HepG2 (cell line): ENCODE results near the gene WNK2. TPM values are rescaled to one million over a fixed set of nuclear protein-coding genes. Genes with fewer than 3 reads are reported as not detected.

Experiments
- ATAC-seq: fragments of 200-7000 bp; cut with Tn5 transposase; 3 replicates; pipeline ENCODE4 v1.9.1; 2020; ENCODE audit warnings: mild to moderate bottlenecking, moderate library complexity
- BruUV-seq: library from RNA; stranded (reverse); fragments of 400-500 nt; replicated peaks from 2 replicates; lab custom pipeline; 2021; lab: Mats Ljungman, UMichigan
- CTCF ChIA-PET: fragments of 300-600 bp; formaldehyde crosslinking; extraction: SDS; loops from one replicate; lab custom pipeline; 2021; ENCODE audit warnings: low total read pairs, inconsistent platforms, low intra/inter-chr PET ratio; lab: Yijun Ruan, JAX
- POLR2A ChIA-PET: fragments of 350-600 bp; sonication (Branson Sonifier 250); formaldehyde crosslinking; loops from one replicate; lab custom pipeline; 2020; ENCODE audit warnings: antibody characterized with exemption, inconsistent platforms; lab: Yijun Ruan, JAX
- DNase-seq: peaks from one replicate; pipeline ENCODE4 v3.0.0-alpha.2; 2015; ENCODE audit warnings: low spot score
- FAIRE-seq: peaks from 3 replicates; lab custom pipeline; 2011; peaks lifted over from hg19 to GRCh38; lab: Jason Lieb, UNC
- H2AFZ ChIP-seq: one replicate; pipeline ENCODE4 v1.6.1; 2011; ENCODE audit warnings: low read length, inconsistent platforms
- H3K27ac ChIP-seq: fragments of 300-600 bp; 3 replicates; pipeline ENCODE4 v1.8.0; 2011; ENCODE audit warnings: mixed run types, mild to moderate bottlenecking, mixed read lengths, low read length, inconsistent platforms; ENCODE audit not compliant: insufficient read depth; ENCODE audit errors: extremely low read length
- H3K27me3 ChIP-seq, 2 experiments: fragments of 200-600 bp in 1 of 2; 2 replicates in 1 of 2; 3 replicates in 1 of 2; pipeline versions ENCODE4 v1.6.0 to v1.8.0; 2011; ENCODE audit warnings: low read length in 2 of 2, mild to moderate bottlenecking in 2 of 2, moderate library complexity in 2 of 2, inconsistent platforms in 1 of 2; ENCODE audit not compliant: insufficient read depth in 2 of 2, control insufficient read depth in 1 of 2
- H3K36me3 ChIP-seq, 2 experiments: fragments of 200-600 bp in 1 of 2; replicated peaks in 1 of 2; 2 replicates in 1 of 2; 3 replicates in 1 of 2; pipeline versions ENCODE4 v1.5.1 to v1.8.0; 2011; ENCODE audit warnings: low read length in 2 of 2, inconsistent platforms in 1 of 2; ENCODE audit not compliant: insufficient read depth in 2 of 2, control insufficient read depth in 1 of 2
- H3K4me1 ChIP-seq: 2 replicates; pipeline ENCODE4 v1.5.1; 2012; ENCODE audit warnings: low read length, inconsistent platforms; ENCODE audit not compliant: insufficient read depth
- H3K4me2 ChIP-seq: 2 replicates; pipeline ENCODE4 v1.6.0; 2011; ENCODE audit warnings: low read depth, low read length, inconsistent platforms
- H3K4me3 ChIP-seq, 3 experiments: fragments of 200-600 bp in 1 of 3; sonication (generic), shearing (Covaris generic) in 1 of 3; replicated peaks in 1 of 3; 2 replicates each; pipeline ENCODE4 v1.5.1; 2011 to 2016; ENCODE audit warnings: low read length in 3 of 3, inconsistent platforms in 2 of 3, low read depth in 2 of 3, mild to moderate bottlenecking in 2 of 3, control low read depth in 1 of 3, mixed read lengths in 1 of 3; ENCODE audit not compliant: insufficient read depth in 1 of 3
- H3K79me2 ChIP-seq: one replicate; pipeline ENCODE4 v1.6.1; 2011; ENCODE audit warnings: low read length, inconsistent platforms; ENCODE audit not compliant: insufficient read depth
- H3K9ac ChIP-seq: 2 replicates; pipeline ENCODE4 v1.6.0; 2011; ENCODE audit warnings: mild to moderate bottlenecking, low read depth, low read length, inconsistent platforms; ENCODE audit not compliant: insufficient read depth
- H3K9me3 ChIP-seq: 2 replicates; pipeline ENCODE4 v1.5.1; 2012; ENCODE audit warnings: mild to moderate bottlenecking, low read length
- H4K20me1 ChIP-seq: 2 replicates; pipeline ENCODE4 v1.6.0; 2011; ENCODE audit warnings: inconsistent platforms, mild to moderate bottlenecking, low read length, moderate library complexity; ENCODE audit not compliant: insufficient read depth
- BCLAF1 ChIP-seq: fragments of 450-650 bp; IDR thresholded peaks from 2 replicates; pipeline ENCODE4 v1.6.1; 2017; ENCODE audit warnings: mild to moderate bottlenecking
- BORCS8-MEF2B ChIP-seq: sonication (generic); formaldehyde crosslinking; IDR thresholded peaks from 2 replicates; pipeline ENCODE4 v1.8.0; 2022; ENCODE audit warnings: mild to moderate bottlenecking, missing genetic modification reagents
- GABPB1 ChIP-seq: IDR thresholded peaks from 2 replicates; pipeline ENCODE4 v1.6.1; 2016; ENCODE audit warnings: mild to moderate bottlenecking, missing genetic modification reagents, moderate library complexity, missing compliant biosample characterization
- GZF1 ChIP-seq: sonication (generic); formaldehyde crosslinking; IDR thresholded peaks from 2 replicates; pipeline ENCODE4 v1.5.1; 2020; ENCODE audit warnings: mild to moderate bottlenecking, missing genetic modification reagents
- HOXA5 ChIP-seq: sonication (generic); formaldehyde crosslinking; IDR thresholded peaks from 2 replicates; pipeline ENCODE4 v1.4.0; 2020; ENCODE audit warnings: missing genetic modification reagents
- HOXA9 ChIP-seq: sonication (generic); formaldehyde crosslinking; IDR thresholded peaks from 2 replicates; pipeline ENCODE4 v1.8.1; 2022; ENCODE audit warnings: missing genetic modification reagents, mild to moderate bottlenecking, moderate library complexity, borderline replicate concordance
- JUND ChIP-seq: sonication (generic); formaldehyde crosslinking; IDR thresholded peaks from 2 replicates; pipeline ENCODE4 v1.8.0; 2022; ENCODE audit warnings: mild to moderate bottlenecking, missing genetic modification reagents
- KDM3A ChIP-seq: IDR thresholded peaks from 2 replicates; pipeline ENCODE4 v1.6.1; 2018; ENCODE audit warnings: low read depth, missing compliant biosample characterization
- TOE1 ChIP-seq: sonication (generic); formaldehyde crosslinking; IDR thresholded peaks from 2 replicates; pipeline ENCODE4 v1.4.0; 2020; ENCODE audit warnings: mild to moderate bottlenecking, missing genetic modification reagents
- ZBTB20 ChIP-seq: sonication (generic); formaldehyde crosslinking; IDR thresholded peaks from 2 replicates; pipeline ENCODE4 v1.8.1; 2023; ENCODE audit warnings: missing genetic modification reagents, low read depth, mild to moderate bottlenecking, borderline replicate concordance
- ZNF235 ChIP-seq: sonication (generic); formaldehyde crosslinking; IDR thresholded peaks from 2 replicates; pipeline ENCODE4 v1.8.1; 2023; ENCODE audit warnings: mild to moderate bottlenecking, missing genetic modification reagents, borderline replicate concordance
- ZNF335 ChIP-seq: sonication (generic); formaldehyde crosslinking; IDR thresholded peaks from 2 replicates; pipeline ENCODE4 v1.4.0; 2020; ENCODE audit warnings: missing genetic modification reagents
- WGBS: methylation state at CpG from one replicate; pipeline ENCODE4 v1.1.6; 2017; ENCODE audit warnings: low lambda C conversion rate; 5-methylcytosine and 5-hydroxymethylcytosine counted together
- in situ Hi-C: cut with HindIII; loops from 2 replicates; pipeline ENCODE4 v1.10.0; 2017; ENCODE audit warnings: low pct_unique_long_range_greater_than_20kb; ENCODE audit not compliant: extremely low pct_ligation_motif_present
- intact Hi-C: fragments of 100-400 bp; cut with micrococcal nuclease; formaldehyde crosslinking; loops from one replicate; pipeline ENCODE4 v1.10.0; 2022; ENCODE audit not compliant: unreplicated experiment
- polyA plus RNA-seq, 8 experiments: library from polyadenylated mRNA; depleted of rRNA in 3 of 8; stranded (reverse) in 7 of 8; unstranded in 1 of 8; fragments of >200 nt; fragmentation: Illumina TruSeq in 4 of 8; extraction: Trizol in 4 of 8; gene quantifications; 2 replicates each; pipeline versions ENCODE4 v1.2.1 to v1.2.3, GENCODE V29; 2011 to 2016; ENCODE audit warnings: low read depth in 4 of 8, missing spikeins in 1 of 8, mixed read lengths in 1 of 8; ENCODE audit not compliant: insufficient read depth in 1 of 8
- total RNA-seq, 5 experiments: library from RNA; depleted of rRNA; stranded (reverse); fragments of >200 nt; fragmentation: Illumina TruSeq; extraction: Trizol; gene quantifications; 2 replicates each; pipeline ENCODE4 v1.2.3, GENCODE V29; 2016; ENCODE audit warnings: low read depth in 1 of 5

WNK2 gene
- total and polyA plus RNA-seq, 2 of the 13 experiments (the other 11 are each of a cell fraction or from before 2014, with no cell fraction given) = 10.5 to 12.0 TPM

DNA sequence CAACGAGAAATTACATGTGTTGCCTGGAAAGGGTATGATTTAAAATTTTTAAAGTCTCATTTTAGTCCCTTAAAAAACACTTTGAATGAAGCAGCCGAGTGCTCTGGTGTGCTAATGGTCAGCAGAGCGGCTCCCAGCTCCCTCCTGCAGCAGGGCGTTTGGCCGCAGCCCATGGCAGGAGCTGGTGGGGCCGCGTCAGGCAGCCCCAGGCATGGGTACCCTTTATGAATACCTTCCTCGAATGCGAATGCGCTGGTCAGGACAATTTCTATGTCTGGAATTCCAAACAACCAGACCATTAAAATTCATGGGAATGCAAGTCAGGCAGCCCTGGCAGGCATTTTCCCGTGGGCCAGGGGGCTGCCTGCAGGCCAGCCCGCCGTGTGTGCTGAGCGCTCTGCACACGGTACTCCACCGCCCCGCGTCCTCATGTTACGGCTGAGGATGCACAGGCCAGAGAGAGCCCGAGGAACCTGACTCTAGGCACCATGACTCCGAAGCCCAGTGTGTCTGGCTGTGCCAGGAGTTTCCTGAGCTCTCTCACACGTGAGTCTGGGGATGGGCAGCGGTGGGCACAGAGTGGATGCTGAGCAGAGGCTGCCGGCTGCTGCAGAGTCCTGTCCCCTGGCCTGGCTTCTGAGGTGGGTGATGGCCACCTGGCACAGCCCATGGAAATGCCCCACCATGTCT lies 123.7 kb downstream of the WNK2 start:
- H3K79me2 ChIP-seq = no peaks in the 10 kb centered on the region
- H4K20me1 ChIP-seq = no peaks in the 10 kb centered on the region
- CTCF ChIA-PET = interaction anchor here (0.7 kb wide), 1 partner anchor 147 kb away, joined by 4 read pairs; no protein-coding TSS in a partner anchor
- peaks cover 31% of the 10 kb centered on the region for H3K4me1 ChIP-seq
- DNase-seq (no peak), FAIRE-seq (no peak), ATAC-seq (no peak)
- no peaks in the 10 kb centered on the region for H3K27me3 ChIP-seq
- 96% methylated on average over 11 of the region's 24 CpGs for WGBS
- H3K9ac ChIP-seq = no peak overlapping the region
- no peak overlapping the region for H3K4me3 ChIP-seq
- in situ Hi-C loops (loop anchor here (10.0 kb wide), 1 partner anchor 53 kb away; no protein-coding TSS in a partner anchor), intact Hi-C loops (no loop called here)
- POLR2A ChIA-PET = interaction anchor here (1.0 kb wide), 1 partner anchor 188 kb away, joined by 3 read pairs; no protein-coding TSS in a partner anchor
- TF ChIP-seq BORCS8-MEF2B (CRISPR knock-in tag) (no peak), TOE1 (CRISPR knock-in tag) (no peak), GABPB1 (CRISPR knock-in tag) (no peak), JUND (no peak), HOXA5 (CRISPR knock-in tag) (no peak), ZBTB20 (no peak), KDM3A (CRISPR knock-in tag) (no peak), BCLAF1 (no peak), ZNF335 (CRISPR knock-in tag) (no peak), ZNF235 (CRISPR knock-in tag) (no peak), GZF1 (CRISPR knock-in tag) (no peak), HOXA9 (CRISPR knock-in tag) (no peak)
- H3K36me3 ChIP-seq = peaks cover 0 to 4% of the 10 kb centered on the region in 2 experiments; a peak in 3 of 5 replicates
- no peak overlapping the region for H2AFZ ChIP-seq
- BruUV-seq = no TSS peak
- H3K27ac ChIP-seq = no peak overlapping the region
- H3K9me3 ChIP-seq = no peaks in the 10 kb centered on the region
- H3K4me2 ChIP-seq = no peak overlapping the region
